Heart left ventricle (tissue), 16 donors: ENCODE measurements around the gene C8G. TPM values are rescaled to one million over a fixed set of nuclear protein-coding genes. Genes with fewer than 3 reads are reported as not detected.

Experiments
- ATAC-seq, 4 donors: fragments of 200-7000 bp; cut with Tn5 transposase; one replicate each; pipeline ENCODE4 v1.9.1; 2020 to 2022; ENCODE audit warnings: moderate library complexity in 4 of 4, mild to moderate bottlenecking in 3 of 4, moderate number of reproducible peaks in 1 of 4
- DNase-seq, 5 donors: peaks; one replicate each; pipeline ENCODE4 v3.0.0-alpha.2; 2020
- H3K27ac ChIP-seq, 12 donors: fragments of 200-600 bp; sonication (generic) in 4 of 12; one replicate each; pipeline versions ENCODE4 v1.5.0 to v1.8.0; 2016 to 2022; ENCODE audit warnings: mild to moderate bottlenecking in 2 of 12
- H3K27me3 ChIP-seq, 9 donors: fragments of 200-600 bp; sonication (generic) in 2 of 9; one replicate each; pipeline versions ENCODE4 v1.5.1 to v1.8.0; 2016 to 2022; ENCODE audit warnings: mild to moderate bottlenecking in 3 of 9
- H3K36me3 ChIP-seq, 9 donors: fragments of 200-600 bp; sonication (generic) in 2 of 9; one replicate each; pipeline versions ENCODE4 v1.5.0 to v1.8.0; 2018 to 2022; ENCODE audit warnings: mild to moderate bottlenecking in 2 of 9
- H3K4me1 ChIP-seq, 12 donors: fragments of 200-600 bp; sonication (generic) in 4 of 12; one replicate each; pipeline versions ENCODE4 v1.5.0 to v1.8.0; 2016 to 2022; ENCODE audit warnings: mild to moderate bottlenecking in 3 of 12
- H3K4me3 ChIP-seq, 12 donors: fragments of 200-600 bp; sonication (generic) in 4 of 12; one replicate each; pipeline versions ENCODE4 v1.5.0 to v1.8.0; 2017 to 2022; ENCODE audit warnings: mild to moderate bottlenecking in 9 of 12, moderate library complexity in 4 of 12
- H3K9me3 ChIP-seq, 12 donors: fragments of 200-600 bp; sonication (generic) in 4 of 12; one replicate each; pipeline versions ENCODE4 v1.5.0 to v1.8.0; 2016 to 2022; ENCODE audit warnings: mild to moderate bottlenecking in 1 of 12
- POLR2A ChIP-seq, 2 donors: fragments of 450-650 bp; IDR thresholded peaks; one replicate each; pipeline ENCODE4 v1.6.1; 2017; ENCODE audit warnings: antibody characterized with exemption in 2 of 2, mild to moderate bottlenecking in 2 of 2, moderate library complexity in 2 of 2
- WGBS, 4 donors: extraction: QIAGEN DNeasy Blood & Tissue Kit in 2 of 4; methylation state at CpG; one replicate each; pipeline versions ENCODE4 v1.1.5 to v1.1.7; 2013 to 2018; 5-methylcytosine and 5-hydroxymethylcytosine counted together
- intact Hi-C, 10 donors: fragments of 100-400 bp; cut with DNase I; formaldehyde crosslinking; loops; one replicate each; pipeline versions ENCODE4 v1.11.1 to v1.14.2; 2022
- polyA plus RNA-seq, 2 donors: library from polyadenylated mRNA; stranded (reverse); fragments of 200-250 nt; gene quantifications; one replicate each; pipeline ENCODE4 v1.2.3, GENCODE V29; 2013
- total RNA-seq, 9 donors: library from RNA; depleted of rRNA in 2 of 9; stranded (reverse); fragments of >200 nt in 2 of 9; fragmentation: NEBNext Ultra II Directional in 3 of 9; extraction: Animal tissue kit (Norgen Biotek cat#: 25700) in 3 of 9; gene quantifications; one replicate each; pipeline versions ENCODE4 v1.1.0 to v1.2.4, GENCODE V29; 2016 to 2023
- TF ChIP-seq, protein P1 (sequence below), 12 donors: fragments of 200-600 bp; sonication (generic) in 4 of 12; IDR thresholded peaks; one replicate each; pipeline versions ENCODE4 v1.5.0 to v1.8.0; 2018 to 2022; ENCODE audit warnings: antibody characterized with exemption in 12 of 12, mild to moderate bottlenecking in 5 of 12
- donor health status: ischemic (EF 13 %, LVEDD 7.1; RV severe dilation, severe dysfunction).
- donor health status: healthy with polysubstance abuse.
- donor health status: DM: no; HTN: yes; CAD: no.
- donor health status: DM: no; HTN: no; CAD: no.
- donor health status: ischemic (EF 25% LVEDD 6.9; RV normal size, moderate dysfunction).
- donor health status: ischemic (EF 25% LVEDD 5.7; RV mildly dilated, moderate dysfunction).
- donor health status: healthy.
- donor health status: DM: yes; HTN: yes; CAD: no.
- donor health status: ischemic (EF 35%, LVEDD 5.7; RV mildly dilated, moderate dysfunction).
- donor health status: nonischemic (EF 11% LVEDD 7.7; RV severe dilation, severe dysfunction).
- donor health status: DM: yes; HTN: yes; CAD: no.
- donor health status: PGD.
- donor health status: ischemic (EF 29% LVEDD 5.4; RV normal size, mild dysfunction).
- donor health status: nonischemic (EF 23%, LVEDD 6.1; RV moderate dilation, normal function).

C8G gene
- total and polyA plus RNA-seq, 11 donors = 1.0 to 3.7 (median 1.5) TPM; not detected in 2

DNA sequence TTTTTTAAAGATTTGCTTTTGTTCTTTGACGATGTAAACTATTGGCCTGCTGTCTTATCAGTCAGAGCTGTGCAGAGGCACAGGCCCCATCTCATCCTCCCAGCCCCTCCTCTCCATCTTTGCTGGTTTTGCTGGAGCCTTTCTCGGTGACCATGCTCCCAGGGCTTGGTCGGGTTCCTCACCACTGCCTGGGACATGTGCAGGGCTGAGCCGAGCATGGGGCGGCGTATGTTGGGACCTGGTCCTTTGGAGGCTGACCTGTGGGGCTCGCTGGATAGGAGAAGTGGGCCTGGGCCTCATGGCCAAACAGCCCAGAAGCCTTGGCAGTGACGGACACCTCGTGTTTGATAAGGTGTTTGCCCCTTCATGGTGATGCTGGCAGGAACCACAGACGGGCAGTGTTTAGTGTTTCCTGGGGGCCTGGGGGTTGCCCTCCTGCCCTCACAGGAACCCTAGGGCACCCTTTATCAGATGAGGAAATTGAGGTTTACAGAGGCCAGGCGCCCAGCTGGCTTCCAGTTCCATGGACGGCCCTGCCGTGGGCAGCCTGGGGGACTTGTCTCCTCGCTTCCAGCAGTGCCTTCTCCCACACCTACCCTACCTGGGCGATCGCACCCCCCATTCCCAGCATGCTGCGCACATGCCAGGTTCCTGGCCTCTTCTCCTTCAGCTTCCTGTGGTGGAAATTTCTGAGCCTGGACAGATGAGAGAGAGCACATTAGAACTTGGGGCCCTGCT is 31.2 kb upstream of the C8G start:
- DNase-seq = no peak
- intact Hi-C loops = no loop called here
- Histone ChIP-seq H3K27ac (no peak overlapping the region), H3K4me1 (no peaks in the 10 kb centered on the region), H3K36me3 (peaks cover 0 to 92% (median 66%) of the 10 kb centered on the region in 9 donors), H3K4me3 (no peak overlapping the region), H3K27me3 (no peaks in the 10 kb centered on the region), H3K9me3 (no peaks in the 10 kb centered on the region)
- no peak for ATAC-seq
- TF ChIP-seq, protein P1, sequence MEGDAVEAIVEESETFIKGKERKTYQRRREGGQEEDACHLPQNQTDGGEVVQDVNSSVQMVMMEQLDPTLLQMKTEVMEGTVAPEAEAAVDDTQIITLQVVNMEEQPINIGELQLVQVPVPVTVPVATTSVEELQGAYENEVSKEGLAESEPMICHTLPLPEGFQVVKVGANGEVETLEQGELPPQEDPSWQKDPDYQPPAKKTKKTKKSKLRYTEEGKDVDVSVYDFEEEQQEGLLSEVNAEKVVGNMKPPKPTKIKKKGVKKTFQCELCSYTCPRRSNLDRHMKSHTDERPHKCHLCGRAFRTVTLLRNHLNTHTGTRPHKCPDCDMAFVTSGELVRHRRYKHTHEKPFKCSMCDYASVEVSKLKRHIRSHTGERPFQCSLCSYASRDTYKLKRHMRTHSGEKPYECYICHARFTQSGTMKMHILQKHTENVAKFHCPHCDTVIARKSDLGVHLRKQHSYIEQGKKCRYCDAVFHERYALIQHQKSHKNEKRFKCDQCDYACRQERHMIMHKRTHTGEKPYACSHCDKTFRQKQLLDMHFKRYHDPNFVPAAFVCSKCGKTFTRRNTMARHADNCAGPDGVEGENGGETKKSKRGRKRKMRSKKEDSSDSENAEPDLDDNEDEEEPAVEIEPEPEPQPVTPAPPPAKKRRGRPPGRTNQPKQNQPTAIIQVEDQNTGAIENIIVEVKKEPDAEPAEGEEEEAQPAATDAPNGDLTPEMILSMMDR (IDR thresholded peaks at IDR 0.05) = no peak
- no peak for TF ChIP-seq POLR2A (IDR thresholded peaks at IDR 0.05)
- 85 to 91% (median 90%) methylated on average over 14 to 17 of the region's 17 CpGs for WGBS, 4 donors

DNA sequence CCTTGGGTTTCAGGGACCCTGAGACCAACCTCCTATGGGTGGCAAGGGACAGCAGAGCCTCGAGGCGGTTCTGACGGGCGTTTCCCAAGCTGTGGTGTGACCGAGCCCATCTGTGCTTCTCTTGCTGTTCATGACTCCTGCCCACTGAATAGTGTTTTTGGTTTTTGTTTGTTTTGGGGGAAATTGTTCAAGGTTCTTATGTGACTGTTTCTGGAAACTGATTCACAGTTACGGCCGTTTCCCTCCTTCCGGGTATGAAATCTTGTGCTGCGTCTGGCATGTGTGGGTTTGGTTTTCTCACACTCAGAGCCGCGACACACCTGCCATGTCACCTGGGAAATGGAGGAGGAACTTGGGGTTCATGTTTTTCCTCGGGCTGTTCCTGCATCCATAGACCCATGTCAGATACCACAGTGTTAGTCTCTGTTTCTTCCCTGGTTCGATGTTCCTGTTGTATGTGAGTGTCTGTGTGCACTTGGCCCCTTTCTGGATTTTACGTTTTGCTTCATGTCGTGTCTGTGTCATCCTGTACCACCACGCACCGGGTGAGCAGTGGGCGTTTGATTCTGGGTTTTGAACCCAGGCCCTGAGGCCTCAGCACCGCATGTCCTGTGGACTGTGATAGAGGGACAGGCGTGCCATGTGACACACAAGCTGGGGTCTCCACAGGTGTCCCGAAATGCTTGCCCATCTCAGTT is 29.3 kb upstream of the C8G start:
- 88 to 90% (median 89%) methylated on average over 21 of the region's 21 CpGs for WGBS, 4 donors
- ATAC-seq (no peak), DNase-seq (no peak)
- H3K9me3 ChIP-seq = no peaks in the 10 kb centered on the region
- no peak overlapping the region for H3K27ac ChIP-seq
- peaks cover 0 to 85% (median 59%) of the 10 kb centered on the region in 9 donors for H3K36me3 ChIP-seq
- TF ChIP-seq, protein P1 (IDR thresholded peaks at IDR 0.05) = no peak
- TF ChIP-seq POLR2A (IDR thresholded peaks at IDR 0.05) = no peak
- intact Hi-C loops = no loop called here
- no peaks in the 10 kb centered on the region for H3K27me3 ChIP-seq
- H3K4me3 ChIP-seq = no peak overlapping the region
- H3K4me1 ChIP-seq = no peaks in the 10 kb centered on the region

DNA sequence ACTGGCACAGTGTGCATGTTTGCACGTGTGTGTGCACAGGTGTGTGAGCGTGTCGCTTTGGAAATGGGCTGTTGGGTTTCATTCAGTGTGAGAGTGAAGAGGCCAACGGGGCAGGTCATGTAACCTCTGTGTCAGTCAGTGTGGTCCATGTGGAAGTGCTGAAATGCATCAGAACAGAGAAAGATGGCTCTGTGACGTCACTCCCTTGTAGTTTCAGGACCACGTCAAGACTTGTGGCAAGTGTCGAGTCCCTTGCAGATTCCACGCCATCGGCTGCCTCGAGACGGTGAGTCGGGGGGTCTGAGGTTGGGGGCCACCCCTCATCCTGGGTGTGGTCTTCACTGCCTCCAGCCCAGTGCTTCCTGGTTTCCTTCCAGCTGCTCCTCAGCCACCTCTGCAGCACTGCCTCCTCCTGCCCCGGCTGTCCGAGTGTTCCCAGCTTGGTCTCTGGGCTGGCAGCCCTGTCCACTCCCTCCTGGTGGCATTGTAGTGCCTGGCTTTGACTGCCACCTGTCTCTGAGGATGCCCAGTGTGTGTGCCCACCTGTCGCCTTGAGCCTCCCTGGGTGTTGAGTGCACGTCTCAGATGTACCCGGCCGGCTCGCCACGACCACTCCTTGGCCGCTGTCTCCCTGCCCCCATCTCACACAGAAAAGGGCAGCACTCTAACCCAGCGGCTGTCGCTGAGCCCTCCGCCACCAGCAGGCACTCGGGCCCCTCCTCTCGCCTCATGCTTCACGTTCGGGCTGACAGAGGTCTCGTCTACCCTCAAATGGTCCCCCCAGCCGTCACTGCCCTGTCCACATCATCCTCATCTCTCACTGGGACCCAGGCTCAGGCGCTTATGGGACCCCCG is 28.5 kb upstream of the C8G start:
- TF ChIP-seq, protein P1 (IDR thresholded peaks at IDR 0.05) = no peak
- no peak for TF ChIP-seq POLR2A (IDR thresholded peaks at IDR 0.05)
- no peaks in the 10 kb centered on the region for H3K9me3 ChIP-seq
- no peak for DNase-seq
- peaks cover 0 to 5% (median 1%) of the 10 kb centered on the region in 12 donors for H3K4me1 ChIP-seq
- ATAC-seq = no peak
- no peaks in the 10 kb centered on the region for H3K27me3 ChIP-seq
- no peak overlapping the region for H3K27ac ChIP-seq
- intact Hi-C loops = no loop called here
- WGBS, 4 donors = 91 to 93% (median 92%) methylated on average over 32 of the region's 32 CpGs
- no peak overlapping the region for H3K4me3 ChIP-seq
- peaks cover 0 to 84% (median 57%) of the 10 kb centered on the region in 9 donors for H3K36me3 ChIP-seq

DNA sequence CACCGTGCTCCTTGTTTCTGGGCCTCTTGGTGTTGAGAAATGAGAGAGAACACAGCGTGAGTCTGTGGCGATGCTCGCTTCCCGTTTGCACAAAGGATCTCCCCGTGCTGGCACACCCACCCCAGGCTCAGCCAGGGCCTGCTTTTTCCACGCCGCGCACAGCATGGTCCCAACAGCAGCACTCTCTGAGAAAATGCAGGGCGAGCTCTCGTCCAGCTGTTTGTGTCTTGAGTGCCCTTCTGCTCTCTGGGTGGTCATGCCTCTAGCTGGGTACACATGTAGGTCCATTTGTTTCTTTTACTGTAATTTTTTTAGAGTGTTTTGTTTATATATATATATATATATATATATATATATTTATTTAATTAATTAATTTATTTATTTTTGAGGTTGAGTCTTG is 27.1 kb upstream of the C8G start:
- intact Hi-C loops = no loop called here
- TF ChIP-seq, protein P1 (IDR thresholded peaks at IDR 0.05) = no peak
- TF ChIP-seq POLR2A (IDR thresholded peaks at IDR 0.05) = no peak
- Histone ChIP-seq H3K4me3 (no peak overlapping the region), H3K9me3 (no peaks in the 10 kb centered on the region), H3K36me3 (peaks cover 0 to 78% (median 47%) of the 10 kb centered on the region in 9 donors), H3K27ac (no peak overlapping the region), H3K27me3 (no peaks in the 10 kb centered on the region), H3K4me1 (peaks cover 0 to 19% (median 5%) of the 10 kb centered on the region in 12 donors)
- DNase-seq (no peak), ATAC-seq (no peak)
- WGBS, 4 donors = 85 to 92% (median 88%) methylated on average over 11 of the region's 11 CpGs
